ENCODE measurements around the gene MRGPRF.

The MRGPRF gene

GRCh38 chr11:69013009-69013951 lies at the start of gene MRGPRF:
Gene MRGPRF (minus strand): TSS chr11:69013246. CDS start chr11:69009901, 3,345 bp downstream.
- DNase-seq (ENCODE audit: low spot score): peak; percentile 67

GRCh38 chr11:69062169-69062855 lies 49.3 kb upstream of the MRGPRF start:
- no peak for DNase-seq (ENCODE audit: low spot score)

- no peak for DNase-seq (ENCODE audit: low spot score)
These were observed 48.6 kb upstream of the MRGPRF start for GRCh38 chr11:69061713-69062053.

- no peak for DNase-seq (ENCODE audit: low spot score)
These were observed 48.0 kb upstream of the MRGPRF start for GRCh38 chr11:69060806-69061712.

- DNase-seq (ENCODE audit: low spot score): no peak
These were observed 46.9 kb upstream of the MRGPRF start for GRCh38 chr11:69059985-69060384.

- DNase-seq (ENCODE audit: low spot score): no peak
These were observed 46.4 kb upstream of the MRGPRF start for GRCh38 chr11:69059429-69059828.

GRCh38 chr11:69058511-69059270 lies 45.6 kb upstream of the MRGPRF start:
- DNase-seq (ENCODE audit: low spot score): no peak

GRCh38 chr11:69057801-69058200 lies 44.8 kb upstream of the MRGPRF start:
- no peak for DNase-seq (ENCODE audit: low spot score)

GRCh38 chr11:69057236-69057635 lies 44.2 kb upstream of the MRGPRF start:
- DNase-seq (ENCODE audit: low spot score): no peak

GRCh38 chr11:69055598-69056516 lies 42.8 kb upstream of the MRGPRF start:
- DNase-seq (ENCODE audit: low spot score): no peak

- DNase-seq (ENCODE audit: low spot score): no peak
These were observed 42.2 kb upstream of the MRGPRF start for GRCh38 chr11:69055212-69055586.

- no peak for DNase-seq (ENCODE audit: low spot score)
These were observed 41.6 kb upstream of the MRGPRF start for GRCh38 chr11:69054397-69055211.

GRCh38 chr11:69053546-69054396 lies 40.7 kb upstream of the MRGPRF start:
- DNase-seq (ENCODE audit: low spot score): no peak

- no peak for DNase-seq (ENCODE audit: low spot score)
These were observed 40.1 kb upstream of the MRGPRF start for GRCh38 chr11:69053169-69053477.

GRCh38 chr11:69052343-69053168 lies 39.5 kb upstream of the MRGPRF start:
- no peak for DNase-seq (ENCODE audit: low spot score)

- no peak for DNase-seq (ENCODE audit: low spot score)
These were observed 38.6 kb upstream of the MRGPRF start for GRCh38 chr11:69051381-69052342.

All from ecto neural progenitor cell (in vitro differentiated cells).